Psoas muscle (tissue), 8 donors: ENCODE results near the gene DISC1. TPM values are rescaled to one million over a fixed set of nuclear protein-coding genes. Genes with fewer than 3 reads are reported as not detected.

ENCODE experiments used
- ATAC-seq, 4 donors: fragments of 200-7000 bp; cut with Tn5 transposase; one replicate each; pipeline ENCODE4 v1.9.1; 2020; ENCODE audit warnings: moderate library complexity in 3 of 4, mild to moderate bottlenecking in 2 of 4
- DNase-seq, 2 donors: peaks; one replicate each; pipeline ENCODE4 v3.0.0-alpha.2; 2020
- H3K27ac ChIP-seq: fragments of 200-600 bp; one replicate; pipeline ENCODE4 v1.8.0; 2022
- H3K27me3 ChIP-seq, 3 donors: fragments of 200-600 bp in 1 of 3; one replicate each; pipeline versions ENCODE4 v1.6.1 to v1.8.0; 2013 to 2022; ENCODE audit warnings: low read length in 2 of 3, mild to moderate bottlenecking in 2 of 3, moderate library complexity in 1 of 3; ENCODE audit not compliant: insufficient read depth in 3 of 3
- H3K36me3 ChIP-seq, 2 donors: fragments of 200-600 bp in 1 of 2; one replicate each; pipeline versions ENCODE4 v1.6.1 to v1.8.0; 2013 to 2022; ENCODE audit warnings: low read depth in 1 of 2, mild to moderate bottlenecking in 1 of 2, moderate library complexity in 1 of 2; ENCODE audit not compliant: insufficient read depth in 1 of 2
- H3K4me1 ChIP-seq: fragments of 200-600 bp; one replicate; pipeline ENCODE4 v1.8.0; 2022
- H3K4me3 ChIP-seq: fragments of 200-600 bp; one replicate; pipeline ENCODE4 v1.8.0; 2022; ENCODE audit warnings: mild to moderate bottlenecking
- H3K9me3 ChIP-seq: fragments of 200-600 bp; one replicate; pipeline ENCODE4 v1.8.0; 2022
- CTCF ChIP-seq: fragments of 200-600 bp; IDR thresholded peaks from one replicate; pipeline ENCODE4 v1.8.0; 2022; ENCODE audit warnings: antibody characterized with exemption
- WGBS, 3 donors: extraction: QIAGEN DNeasy Blood & Tissue Kit; methylation state at CpG; one replicate each; pipeline versions ENCODE4 v1.1.6 to v1.1.7; 2013; 5-methylcytosine and 5-hydroxymethylcytosine counted together
- intact Hi-C, 2 donors: fragments of 100-400 bp; cut with DNase I; formaldehyde crosslinking; loops; one replicate each; pipeline versions ENCODE4 v1.11.0 to v1.14.2; 2022
- polyA plus RNA-seq, 3 donors: library from polyadenylated mRNA; stranded (reverse); fragments of 200-250 nt; gene quantifications; one replicate each; pipeline ENCODE4 v1.2.3, GENCODE V29; 2013
- total RNA-seq, 4 donors: library from RNA; stranded (reverse); fragmentation: NEBNext Ultra II Directional in 2 of 4; extraction: Animal tissue kit (Norgen Biotek cat#: 25700) in 2 of 4; gene quantifications; one replicate each; pipeline versions ENCODE4 v1.2.1 to v1.2.4, GENCODE V29; 2021 to 2023
- donor health status: healthy with polysubstance abuse.
- donor health status: DM: no; HTN: no; CAD: no; lungs with moderate emphysema.
- donor health status: Bipolar disorder and iron deficiency.
- donor health status: healthy.
- donor health status: DM: yes; HTN: yes; CAD: no.
- donor health status: DM: no; HTN: no; CAD: no.
- donor health status: DM: no; HTN: no; CAD: no.
- donor health status: DM: yes; HTN: yes; CAD: no.

Gene DISC1
- total and polyA plus RNA-seq, 7 donors = 0.35 to 2.8 (median 1.6) TPM

GRCh38 chr1:231796141-231796540, 169.6 kb downstream of the DISC1 start:
- WGBS, 3 donors = 48 to 65% (median 53%) methylated on average over 6 of the region's 6 CpGs
- no peaks in the 10 kb centered on the region for H3K9me3 ChIP-seq
- intact Hi-C loops = loop anchor here in 1 of 2 donors (10.0 kb wide), 2 partner anchors 71 to 161 kb away; no protein-coding TSS in a partner anchor
- H3K27ac ChIP-seq = no peak overlapping the region
- no peaks in the 10 kb centered on the region for H3K4me1 ChIP-seq
- no peak for TF ChIP-seq CTCF
- no peaks in the 10 kb centered on the region for H3K27me3 ChIP-seq
- no peak overlapping the region for H3K4me3 ChIP-seq
- ATAC-seq = no peak
- H3K36me3 ChIP-seq = no peaks in the 10 kb centered on the region
- DNase-seq = no peak

DNA sequence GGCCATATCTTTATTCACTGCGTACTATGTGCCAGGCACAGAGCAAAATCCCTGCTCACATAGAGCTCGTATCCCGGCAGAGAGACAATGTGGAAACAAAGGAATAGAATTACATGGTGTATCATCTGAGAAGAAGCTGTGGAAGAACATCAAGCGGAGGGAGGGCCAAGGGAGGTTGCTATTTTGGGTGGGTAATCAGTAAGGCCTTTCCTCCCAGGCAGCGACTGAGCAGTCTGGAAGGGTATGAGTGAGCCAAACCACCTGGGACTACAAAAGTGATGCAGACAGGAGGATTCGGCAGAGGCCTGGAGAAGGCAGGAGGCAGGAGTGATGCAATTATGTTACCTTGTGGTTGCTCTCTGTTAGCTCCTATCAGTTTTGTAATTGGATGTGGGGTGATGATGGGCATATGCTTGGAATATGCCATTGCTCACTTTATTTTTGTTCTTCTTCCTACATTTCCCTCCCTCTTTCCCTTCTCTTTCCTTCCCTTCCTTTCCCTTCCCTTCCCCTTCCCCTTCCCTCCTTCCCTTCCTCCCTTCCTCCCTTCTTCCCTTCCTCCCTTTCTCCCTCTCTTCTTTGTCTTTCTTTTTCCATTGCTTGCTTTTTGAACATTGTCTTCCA, 172.9 kb downstream of the DISC1 start:
- Histone ChIP-seq H3K36me3 (no peaks in the 10 kb centered on the region), H3K9me3 (no peaks in the 10 kb centered on the region), H3K27ac (no peak overlapping the region), H3K4me1 (no peaks in the 10 kb centered on the region), H3K4me3 (no peak overlapping the region), H3K27me3 (no peaks in the 10 kb centered on the region)
- 33 to 38% (median 34%) methylated on average over 6 of the region's 6 CpGs for WGBS, 3 donors
- intact Hi-C loops = loop anchor here in 1 of 2 donors (10.0 kb wide), 2 partner anchors 75 to 165 kb away; no protein-coding TSS in a partner anchor
- no peak for TF ChIP-seq CTCF
- ATAC-seq = peak; percentile 47 to 86 (median 83)
- DNase-seq = peak in 1 of 2 donors; percentile 44

- Histone ChIP-seq H3K4me1 (no peaks in the 10 kb centered on the region), H3K27me3 (no peaks in the 10 kb centered on the region), H3K9me3 (no peaks in the 10 kb centered on the region), H3K4me3 (no peak overlapping the region), H3K27ac (no peak overlapping the region), H3K36me3 (no peaks in the 10 kb centered on the region)
- WGBS, 3 donors = 29 to 41% (median 33%) methylated on average over 5 of the region's 5 CpGs
- ATAC-seq (no peak), DNase-seq (no peak)
- intact Hi-C loops = no loop called here
- TF ChIP-seq CTCF = no peak
Observed at GRCh38 chr1:231800108-231800507, 173.5 kb downstream of the DISC1 start.

GRCh38 chr1:231801042-231801585, 174.5 kb downstream of the DISC1 start:
- Histone ChIP-seq H3K36me3 (no peaks in the 10 kb centered on the region), H3K4me3 (no peak overlapping the region), H3K4me1 (no peaks in the 10 kb centered on the region), H3K9me3 (no peaks in the 10 kb centered on the region), H3K27me3 (no peaks in the 10 kb centered on the region), H3K27ac (no peak overlapping the region)
- WGBS, 3 donors = 78 to 86% (median 84%) methylated on average over 6 of the region's 6 CpGs
- intact Hi-C loops = no loop called here
- DNase-seq = no peak
- no peak for TF ChIP-seq CTCF
- ATAC-seq = no peak
